HCT116 (cell line): Measurements from ENCODE around the gene CDCP1. TPM values are rescaled to one million over a fixed set of nuclear protein-coding genes. Genes with fewer than 3 reads are reported as not detected.

Experiments
- ATAC-seq: fragments of 200-7000 bp; cut with Tn5 transposase; 2 replicates; pipeline ENCODE4 v1.9.1; 2020; ENCODE audit warnings: mild to moderate bottlenecking, moderate library complexity
- BruUV-seq: library from RNA; stranded (reverse); fragments of 400-500 nt; replicated peaks from 2 replicates; lab custom pipeline; 2021; lab: Mats Ljungman, UMichigan
- CTCF ChIA-PET: fragments of 300-600 bp; sonication (Branson Sonifier 250); formaldehyde crosslinking; loops from one replicate; lab custom pipeline; 2021; ENCODE audit warnings: antibody characterized with exemption; lab: Charles Lee
- POLR2A ChIA-PET: fragments of 300-600, 350-600 bp; sonication (Branson Sonifier 250); formaldehyde crosslinking; loops from one replicate; lab custom pipeline; 2021; ENCODE audit warnings: antibody characterized with exemption; lab: Charles Lee
- RAD21 ChIA-PET, 2 experiments: fragments of 300-600 bp; sonication (Branson Sonifier 250); formaldehyde crosslinking; loops; one replicate each; lab custom pipeline; 2023; ENCODE audit warnings: low total read pairs in 2 of 2; ENCODE audit not compliant: uncharacterized antibody in 2 of 2, unreplicated experiment in 2 of 2, low non-redundant PET in 1 of 2; lab: Charles Lee
- DNase-seq: peaks from one replicate; pipeline ENCODE4 v3.0.0-alpha.2; 2010; ENCODE audit warnings: low read depth, low spot score
- H2AFZ ChIP-seq: fragments of 200-600 bp; shearing (Covaris generic), sonication (generic); 2 replicates; pipeline ENCODE4 v1.6.1; 2017; ENCODE audit warnings: low read depth, mixed run types, mixed read lengths, antibody characterized with exemption, low read length; ENCODE audit not compliant: poor library complexity, severe bottlenecking
- H3K27ac ChIP-seq: 2 replicates; pipeline ENCODE4 v1.5.1; 2012; ENCODE audit warnings: low read depth, low read length
- H3K27me3 ChIP-seq: fragments of 200-600 bp; sonication (generic); 2 replicates; pipeline ENCODE4 v1.6.1; 2016; ENCODE audit warnings: mixed run types, low read length, mixed read lengths; ENCODE audit not compliant: insufficient read depth
- H3K36me3 ChIP-seq, 2 experiments: fragments of 200-500 bp in 1 of 2; fragments of 200-600 bp in 1 of 2; sonication (Bioruptor generic) in 1 of 2; sonication (generic) in 1 of 2; 2 replicates each; pipeline versions ENCODE4 v1.5.1 to v1.6.1; 2014 to 2016; ENCODE audit warnings: low read length in 2 of 2, inconsistent platforms in 1 of 2, mixed read lengths in 1 of 2, mixed run types in 1 of 2; ENCODE audit not compliant: insufficient read depth in 2 of 2, control insufficient read depth in 1 of 2
- H3K4me1 ChIP-seq, 2 experiments: fragments of 200-600 bp in 1 of 2; sonication (generic) in 1 of 2; 2 replicates each; pipeline versions ENCODE4 v1.5.1 to v1.6.1; 2012 to 2017; ENCODE audit warnings: low read length in 2 of 2, inconsistent platforms in 1 of 2, mild to moderate bottlenecking in 1 of 2, mixed read lengths in 1 of 2, mixed run types in 1 of 2, moderate library complexity in 1 of 2; ENCODE audit not compliant: insufficient read depth in 2 of 2, control insufficient read depth in 1 of 2
- H3K4me2 ChIP-seq: fragments of 200-600 bp; sonication (generic); 2 replicates; pipeline ENCODE4 v1.6.1; 2017; ENCODE audit warnings: mixed run types, low read length, mixed read lengths
- H3K4me3 ChIP-seq, 2 experiments: fragments of 200-600 bp in 1 of 2; sonication (generic) in 1 of 2; replicated peaks in 1 of 2; 2 replicates each; pipeline ENCODE4 v1.5.1; 2011 to 2016; ENCODE audit warnings: low read length in 2 of 2, control low read depth in 1 of 2, low read depth in 1 of 2, mild to moderate bottlenecking in 1 of 2, mixed read lengths in 1 of 2, mixed run types in 1 of 2
- H3K79me2 ChIP-seq: fragments of 200-600 bp; sonication (generic); 2 replicates; pipeline ENCODE4 v1.6.1; 2017; ENCODE audit warnings: mild to moderate bottlenecking, mixed run types, low read length, moderate library complexity, mixed read lengths; ENCODE audit not compliant: insufficient read depth
- H3K9ac ChIP-seq: fragments of 200-600 bp; sonication (generic); 2 replicates; pipeline ENCODE4 v1.6.1; 2016; ENCODE audit warnings: low read length, mixed read lengths
- H3K9me2 ChIP-seq: fragments of 200-600 bp; sonication (generic), shearing (Covaris generic); 2 replicates; pipeline ENCODE4 v1.6.1; 2017; ENCODE audit warnings: mixed run types, mild to moderate bottlenecking, moderate library complexity; ENCODE audit not compliant: insufficient read depth
- H3K9me3 ChIP-seq, 2 experiments: fragments of 200-500 bp in 1 of 2; fragments of 200-600 bp in 1 of 2; sonication (Bioruptor generic) in 1 of 2; sonication (generic) in 1 of 2; 2 replicates each; pipeline ENCODE4 v1.6.1; 2014 to 2017; ENCODE audit warnings: low read length in 2 of 2, mixed read lengths in 2 of 2, inconsistent platforms in 1 of 2, low read depth in 1 of 2, mild to moderate bottlenecking in 1 of 2, mixed run types in 1 of 2, moderate library complexity in 1 of 2; ENCODE audit not compliant: control insufficient read depth in 1 of 2, insufficient read depth in 1 of 2
- H4K20me1 ChIP-seq: fragments of 200-600 bp; sonication (generic), shearing (Covaris generic); 2 replicates; pipeline ENCODE4 v1.6.1; 2017; ENCODE audit warnings: mixed run types, mild to moderate bottlenecking, moderate library complexity; ENCODE audit not compliant: insufficient read depth
- CBX3 ChIP-seq: IDR thresholded peaks from 2 replicates; pipeline ENCODE4 v1.6.1; 2012; ENCODE audit warnings: low read depth
- CTCF ChIP-seq, 3 experiments: fragments of 200-600 bp in 1 of 3; sonication (generic) in 1 of 3; IDR thresholded peaks in 2 of 3; conservative IDR thresholded peaks in 1 of 3; 2 replicates each; pipeline ENCODE4 v1.5.1; 2012 to 2017; ENCODE audit warnings: low read depth in 2 of 3, low read length in 2 of 3, antibody characterized with exemption in 1 of 3, borderline replicate concordance in 1 of 3, control low read depth in 1 of 3, mild to moderate bottlenecking in 1 of 3, mixed read lengths in 1 of 3, mixed run types in 1 of 3, moderate library complexity in 1 of 3; ENCODE audit not compliant: insufficient read depth in 1 of 3
- EGR1 ChIP-seq: IDR thresholded peaks from 2 replicates; pipeline ENCODE4 v1.6.1; 2012; ENCODE audit warnings: low read depth
- ELF1 ChIP-seq: IDR thresholded peaks from 2 replicates; pipeline ENCODE4 v1.6.1; 2012; ENCODE audit warnings: low read depth, borderline replicate concordance
- EZH2 ChIP-seq: fragments of 200-600 bp; sonication (generic); IDR thresholded peaks from 2 replicates; pipeline ENCODE4 v1.6.1; 2017; ENCODE audit warnings: antibody characterized with exemption, mixed run types
- JUND ChIP-seq: IDR thresholded peaks from 2 replicates; pipeline ENCODE4 v1.6.1; 2012
- REST ChIP-seq: IDR thresholded peaks from 2 replicates; pipeline ENCODE4 v1.6.1; 2012; ENCODE audit warnings: low read depth
- TCF7L2 ChIP-seq: IDR thresholded peaks from 2 replicates; pipeline ENCODE4 v1.7.0; 2011; ENCODE audit warnings: borderline replicate concordance, inconsistent platforms; ENCODE audit not compliant: insufficient read depth, insufficient read length; ENCODE audit errors: extremely low read depth
- ZNF274 ChIP-seq: fragments of 200-500 bp; sonication (Bioruptor generic); IDR thresholded peaks from 2 replicates; pipeline ENCODE4 v1.6.1; 2014; ENCODE audit warnings: mild to moderate bottlenecking, low read depth, low read length, inconsistent platforms
- intact Hi-C: fragments of 100-400 bp; cut with micrococcal nuclease; formaldehyde crosslinking; loops from 2 replicates; pipeline ENCODE4 v1.10.0; 2022
- total RNA-seq: library from RNA; stranded (reverse); gene quantifications from one replicate; pipeline ENCODE4 v1.2.1, GENCODE V29; 2021; ENCODE audit not compliant: unreplicated experiment
- TF ChIP-seq, protein P1 (sequence below): IDR thresholded peaks from 2 replicates; pipeline ENCODE4 v1.6.1; 2012

The CDCP1 gene
- total RNA-seq, 1 experiment from 2014 or later: 196 TPM

- DNase-seq: no peak
- Histone ChIP-seq H3K79me2 (peaks cover 21% of the 10 kb centered on the region; the same call in 1 of the 2 replicates), H3K9ac (no peak overlapping the region), H2AFZ (no peak overlapping the region), H3K36me3 (peaks cover 43 to 57% of the 10 kb centered on the region in 2 experiments), H3K4me1 (peaks cover 0 to 2% of the 10 kb centered on the region in 2 experiments; a peak in 2 of 4 replicates), H3K4me3 (no peak overlapping the region), H3K9me2 (no peaks in the 10 kb centered on the region), H4K20me1 (no peaks in the 10 kb centered on the region), H3K4me2 (no peak overlapping the region), H3K27me3 (no peaks in the 10 kb centered on the region), H3K9me3 (no peaks in the 10 kb centered on the region), H3K27ac (no peak overlapping the region)
- TF ChIP-seq JUND (no peak), ELF1 (no peak), EZH2 (no peak), EGR1 (no peak), CBX3 (no peak), ZNF274 (no peak), TCF7L2 (no peak), CTCF (IDR thresholded peaks at IDR 0.05 in 2 of 3, conservative IDR thresholded peaks at IDR 0.05 in 1 of 3; ENCODE audit: borderline replicate concordance in 1 of 3, insufficient read depth in 1 of 3, low read depth in 2 of 3, low read length in 2 of 3) (no peak), REST (no peak)
- TF ChIP-seq, protein P1, sequence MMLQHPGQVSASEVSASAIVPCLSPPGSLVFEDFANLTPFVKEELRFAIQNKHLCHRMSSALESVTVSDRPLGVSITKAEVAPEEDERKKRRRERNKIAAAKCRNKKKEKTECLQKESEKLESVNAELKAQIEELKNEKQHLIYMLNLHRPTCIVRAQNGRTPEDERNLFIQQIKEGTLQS: no peak
- ChIA-PET CTCF (no interaction called here), RAD21 (no interaction called here), POLR2A (no interaction called here)
- BruUV-seq: no TSS peak
- intact Hi-C loops: no loop called here
- ATAC-seq: no peak
Observed at GRCh38 chr3:45084361-45084760, 61.8 kb downstream of the CDCP1 start.
